Neuron (in vitro differentiated cells): ENCODE results near the gene RCAN3.

ENCODE experiments used
- H2AFZ ChIP-seq: one replicate; pipeline ENCODE4 v1.6.1; 2013; ENCODE audit warnings: low read depth, mild to moderate bottlenecking, inconsistent platforms, low read length, moderate library complexity
- H3K27me3 ChIP-seq: one replicate; pipeline ENCODE4 v1.6.1; 2013; ENCODE audit warnings: low read length; ENCODE audit not compliant: insufficient read depth
- H3K36me3 ChIP-seq: one replicate; pipeline ENCODE4 v1.6.1; 2013; ENCODE audit warnings: low read length; ENCODE audit not compliant: insufficient read depth
- H3K4me1 ChIP-seq: one replicate; pipeline ENCODE4 v1.6.1; 2013; ENCODE audit warnings: low read length; ENCODE audit not compliant: insufficient read depth
- H3K4me3 ChIP-seq: 2 replicates; pipeline ENCODE4 v1.5.1; 2013; ENCODE audit warnings: mild to moderate bottlenecking, low read length, moderate library complexity
- H3K9me3 ChIP-seq: one replicate; pipeline ENCODE4 v1.6.1; 2013; ENCODE audit warnings: low read length

The RCAN3 gene

DNA sequence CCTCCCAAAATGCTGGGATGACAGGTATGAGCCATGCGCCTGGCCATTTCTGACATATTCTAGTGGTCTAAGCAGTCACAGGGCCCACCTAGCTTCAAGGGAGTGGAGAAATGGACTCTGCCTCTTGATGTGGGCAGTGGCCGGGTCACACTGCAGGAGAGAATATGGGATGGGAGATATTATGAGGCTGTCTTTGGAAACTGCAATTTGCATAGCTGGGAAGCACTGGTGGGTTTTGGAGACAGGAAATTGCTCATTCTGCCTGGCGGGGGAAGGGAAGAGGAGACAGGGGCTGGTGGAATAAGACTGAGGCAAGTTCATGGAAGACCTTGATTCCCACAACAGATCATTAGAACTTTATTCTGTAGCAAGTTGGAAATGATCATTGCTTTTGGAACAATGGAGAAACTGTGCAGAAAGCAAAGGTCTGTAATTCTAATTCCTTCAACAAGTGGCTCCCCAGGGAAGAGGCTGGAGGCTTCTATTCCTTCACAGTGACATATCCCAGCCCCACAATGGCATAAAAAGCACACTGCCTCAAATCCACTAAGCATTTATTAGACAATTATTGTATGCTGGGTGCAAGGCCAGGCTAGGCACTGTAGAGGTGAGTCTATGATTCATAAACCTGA lies 63.7 kb downstream of the RCAN3 start:
- Histone ChIP-seq H3K4me1 (no peaks in the 10 kb centered on the region), H3K4me3 (no peak overlapping the region), H2AFZ (no peak overlapping the region), H3K27me3 (peaks cover 5% of the 10 kb centered on the region), H3K9me3 (no peaks in the 10 kb centered on the region), H3K36me3 (no peaks in the 10 kb centered on the region)

GRCh38 chr1:24567792-24568388 lies 65.3 kb downstream of the RCAN3 start:
- H3K4me3 ChIP-seq, result no peak overlapping the region
- H3K27me3 ChIP-seq, result peaks cover 5% of the 10 kb centered on the region
- no peaks in the 10 kb centered on the region for H3K36me3 ChIP-seq
- H3K4me1 ChIP-seq, result no peaks in the 10 kb centered on the region
- H2AFZ ChIP-seq, result no peak overlapping the region
- H3K9me3 ChIP-seq, result no peaks in the 10 kb centered on the region

- Histone ChIP-seq H3K36me3 (no peaks in the 10 kb centered on the region), H3K4me1 (no peaks in the 10 kb centered on the region), H3K4me3 (no peak overlapping the region), H3K9me3 (no peaks in the 10 kb centered on the region), H3K27me3 (peaks cover 5% of the 10 kb centered on the region), H2AFZ (no peak overlapping the region)
These were observed 65.8 kb downstream of the RCAN3 start for GRCh38 chr1:24568475-24568874.

GRCh38 chr1:24570265-24571125 lies 67.9 kb downstream of the RCAN3 start:
- no peaks in the 10 kb centered on the region for H3K9me3 ChIP-seq
- H3K27me3 ChIP-seq, result peaks cover 3% of the 10 kb centered on the region
- H3K4me1 ChIP-seq, result no peaks in the 10 kb centered on the region
- no peaks in the 10 kb centered on the region for H3K36me3 ChIP-seq
- H2AFZ ChIP-seq, result no peak overlapping the region
- H3K4me3 ChIP-seq, result no peak overlapping the region

GRCh38 chr1:24572301-24572700 lies 69.7 kb downstream of the RCAN3 start:
- H3K36me3 ChIP-seq, result no peaks in the 10 kb centered on the region
- no peak overlapping the region for H3K4me3 ChIP-seq
- no peaks in the 10 kb centered on the region for H3K4me1 ChIP-seq
- H2AFZ ChIP-seq, result no peak overlapping the region
- no peaks in the 10 kb centered on the region for H3K9me3 ChIP-seq
- peaks cover 8% of the 10 kb centered on the region for H3K27me3 ChIP-seq

DNA sequence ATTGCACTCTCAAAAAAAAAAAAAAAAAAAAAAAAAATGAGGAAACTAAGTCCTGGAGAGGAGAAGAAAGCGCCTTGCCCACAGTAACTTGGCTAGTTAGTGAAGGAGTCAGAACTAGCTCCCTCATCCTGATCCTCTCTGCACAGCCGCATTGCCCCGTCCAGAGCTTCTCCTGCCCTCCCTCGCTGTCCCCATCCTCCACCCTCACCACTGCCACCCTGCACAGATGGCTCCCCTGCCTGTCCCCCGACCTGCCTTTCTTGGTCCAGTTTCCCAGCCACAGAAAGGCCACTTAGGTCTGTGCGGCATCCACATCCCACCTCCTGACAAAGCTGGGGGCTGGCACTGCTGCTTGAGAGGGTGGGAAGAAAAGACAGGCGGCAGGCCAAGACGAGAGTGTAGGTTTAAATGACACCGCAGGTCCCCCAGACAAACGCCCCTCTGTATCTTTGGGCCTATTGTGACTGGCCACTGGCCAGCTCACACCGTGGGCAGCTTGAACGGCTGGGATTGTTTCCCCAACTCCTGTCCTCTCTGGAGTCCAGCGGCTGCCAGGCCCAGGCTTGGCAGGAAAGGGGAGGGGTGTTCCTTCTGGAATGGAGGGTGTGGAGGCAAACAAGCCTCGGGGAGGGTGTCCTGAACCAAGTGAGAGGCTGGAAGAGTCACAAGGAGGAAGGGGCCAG lies 73.4 kb downstream of the RCAN3 start:
- Histone ChIP-seq H3K9me3 (no peaks in the 10 kb centered on the region), H2AFZ (no peak overlapping the region)

DNA sequence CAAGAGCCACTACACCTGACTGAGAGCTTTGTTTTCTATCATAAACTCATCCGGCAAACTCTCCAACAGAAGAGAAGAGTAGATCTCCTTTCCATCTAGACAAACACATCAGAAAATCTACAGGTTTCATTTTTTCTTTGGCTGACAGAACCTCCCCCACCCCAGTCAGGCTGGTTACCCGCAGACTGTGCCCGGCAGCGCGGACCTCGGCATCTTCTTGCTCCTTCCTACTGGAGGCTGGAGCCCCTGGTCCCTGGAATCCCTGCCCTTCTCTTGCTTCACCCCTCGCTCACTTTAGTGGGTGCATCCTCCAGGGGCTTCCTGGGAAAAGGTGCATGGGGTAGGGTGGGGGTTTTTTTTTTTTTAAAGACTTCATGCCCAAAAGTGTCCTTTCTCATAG lies 76.2 kb downstream of the RCAN3 start:
- Histone ChIP-seq H2AFZ (no peak overlapping the region), H3K27me3 (peaks cover 11% of the 10 kb centered on the region), H3K36me3 (no peaks in the 10 kb centered on the region), H3K4me1 (no peaks in the 10 kb centered on the region), H3K4me3 (no peak overlapping the region), H3K9me3 (no peaks in the 10 kb centered on the region)

More for the DNA sequence above, 73.4 kb downstream of the RCAN3 start:
- Histone ChIP-seq H3K36me3 (no peaks in the 10 kb centered on the region), H3K27me3 (peaks cover 11% of the 10 kb centered on the region), H3K4me1 (no peaks in the 10 kb centered on the region), H3K4me3 (no peak overlapping the region)

- Histone ChIP-seq H3K9me3 (no peaks in the 10 kb centered on the region), H2AFZ (no peak overlapping the region), H3K4me1 (no peaks in the 10 kb centered on the region), H3K27me3 (peaks cover 21% of the 10 kb centered on the region), H3K36me3 (no peaks in the 10 kb centered on the region), H3K4me3 (no peak overlapping the region)
These were observed 78.1 kb downstream of the RCAN3 start for GRCh38 chr1:24580756-24581155.

DNA sequence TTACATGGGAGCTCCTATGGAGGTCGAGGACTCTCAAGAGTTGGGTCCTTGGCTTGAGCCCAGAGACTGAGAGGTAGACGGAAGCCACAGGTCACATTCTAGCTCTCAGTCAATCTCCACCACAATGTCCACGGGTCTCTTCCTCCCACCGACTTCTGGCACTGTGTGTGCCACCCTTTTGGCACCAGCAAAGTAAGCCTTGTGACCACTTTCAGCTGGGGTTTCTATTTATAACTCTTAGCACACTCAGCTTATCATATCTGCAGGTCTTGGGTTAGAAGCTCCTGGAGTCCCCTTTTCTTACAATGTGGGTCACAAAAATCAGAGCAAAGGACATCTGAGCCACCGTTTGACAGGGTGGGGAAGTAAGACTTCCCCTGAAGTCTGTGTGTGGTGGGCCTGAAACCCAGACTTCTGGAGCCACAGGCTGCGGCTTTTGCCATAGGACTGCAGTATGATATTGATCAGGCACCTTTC lies 81.6 kb downstream of the RCAN3 start:
- Histone ChIP-seq H3K9me3 (no peaks in the 10 kb centered on the region), H3K4me3 (no peak overlapping the region), H3K27me3 (peaks cover 16% of the 10 kb centered on the region), H3K36me3 (no peaks in the 10 kb centered on the region), H2AFZ (no peak overlapping the region), H3K4me1 (no peaks in the 10 kb centered on the region)

DNA sequence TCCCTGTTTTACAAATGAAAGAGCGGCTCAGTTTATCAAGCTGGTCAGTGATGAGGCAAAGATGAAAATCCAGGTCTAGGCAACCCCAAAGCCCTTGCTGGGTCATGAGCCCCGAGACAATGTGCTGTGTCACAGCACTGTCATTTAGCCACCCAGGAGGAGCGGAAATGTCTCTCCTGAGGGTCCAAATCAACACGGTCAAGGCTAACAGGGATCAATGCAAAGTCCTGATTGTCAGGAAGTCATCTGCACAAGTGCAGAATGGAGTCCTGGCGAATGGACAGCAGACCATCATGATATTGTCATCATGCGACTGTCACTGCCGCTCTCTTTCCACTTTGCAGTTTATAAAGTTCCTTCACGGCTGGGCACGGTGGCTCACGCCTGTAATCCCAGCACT lies 83.5 kb downstream of the RCAN3 start:
- Histone ChIP-seq H3K36me3 (no peaks in the 10 kb centered on the region), H3K4me1 (no peaks in the 10 kb centered on the region), H3K4me3 (no peak overlapping the region), H3K27me3 (peaks cover 16% of the 10 kb centered on the region), H3K9me3 (no peaks in the 10 kb centered on the region), H2AFZ (no peak overlapping the region)

GRCh38 chr1:24586970-24587820 lies 84.6 kb downstream of the RCAN3 start:
- Histone ChIP-seq H3K36me3 (no peaks in the 10 kb centered on the region), H3K27me3 (peaks cover 16% of the 10 kb centered on the region)

DNA sequence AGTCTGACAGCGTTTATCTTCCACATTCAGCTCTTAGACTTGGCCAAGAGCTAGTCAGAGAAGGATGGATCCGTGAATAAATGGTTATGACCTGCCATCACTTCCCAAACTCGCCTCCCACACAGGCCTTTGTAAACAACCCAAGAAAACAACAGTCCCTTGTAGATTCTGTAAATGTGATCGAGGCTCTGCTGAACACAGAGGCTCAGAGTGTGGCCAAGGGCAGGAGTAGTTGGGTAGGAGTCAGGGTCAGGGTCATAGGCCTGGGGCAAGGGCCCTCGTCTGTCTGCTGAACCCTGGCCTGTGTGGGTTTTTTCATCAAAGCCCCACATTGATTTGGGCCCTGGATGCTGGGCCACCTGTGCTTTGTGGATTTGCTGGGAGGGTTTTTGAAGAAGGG lies 85.9 kb downstream of the RCAN3 start:
- no peak overlapping the region for H2AFZ ChIP-seq
- no peaks in the 10 kb centered on the region for H3K9me3 ChIP-seq

More at GRCh38 chr1:24586970-24587820, 84.6 kb downstream of the RCAN3 start:
- Histone ChIP-seq H2AFZ (no peak overlapping the region), H3K9me3 (no peaks in the 10 kb centered on the region), H3K4me3 (no peak overlapping the region), H3K4me1 (no peaks in the 10 kb centered on the region)

More for the DNA sequence above, 85.9 kb downstream of the RCAN3 start:
- no peak overlapping the region for H3K4me3 ChIP-seq
- no peaks in the 10 kb centered on the region for H3K4me1 ChIP-seq
- peaks cover 16% of the 10 kb centered on the region for H3K27me3 ChIP-seq
- H3K36me3 ChIP-seq, result no peaks in the 10 kb centered on the region
